ENCODE results near the gene CNTRL.

- no peak for TF ChIP-seq CTCF (IDR thresholded peaks at IDR 0.05)
- no peak for TF ChIP-seq EZH2 (IDR thresholded peaks at IDR 0.05; ENCODE audit: borderline replicate concordance, insufficient read depth, low read depth, low read length, poor library complexity, severe bottlenecking)
These were observed 13.8 kb downstream of the CNTRL start for GRCh38 chr9:121088576-121088975.
